IMR-90 (cell line): ENCODE results near the gene ATP13A1. TPM values are rescaled to one million over a fixed set of nuclear protein-coding genes. Genes with fewer than 3 reads are reported as not detected.
"Not testable (repeated sequence)": the region's sequence is repeated elsewhere in the genome, so short reads cannot be mapped to it uniquely, and the experiment has no call there.

Experiments used
- ATAC-seq: fragments of 200-7000 bp; cut with Tn5 transposase; 2 replicates; pipeline ENCODE4 v1.9.1; 2020; ENCODE audit warnings: low read depth, mild to moderate bottlenecking, moderate library complexity
- BruUV-seq: library from RNA; stranded (reverse); fragments of 400-500 nt; replicated peaks from 2 replicates; lab custom pipeline; 2021; lab: Mats Ljungman, UMichigan
- CTCF ChIA-PET: fragments of 300-600 bp; formaldehyde crosslinking; extraction: SDS; loops from one replicate; lab custom pipeline; 2021; ENCODE audit warnings: antibody characterized with exemption; lab: Yijun Ruan, JAX
- POLR2A ChIA-PET: fragments of 300-600 bp; sonication (Branson Sonifier 250); formaldehyde crosslinking; loops from one replicate; lab custom pipeline; 2022; ENCODE audit warnings: antibody characterized with exemption; ENCODE audit not compliant: unreplicated experiment; lab: Charles Lee
- DNase-seq: peaks from one replicate; pipeline ENCODE4 v3.0.0; 2013
- H2AFZ ChIP-seq: replicated peaks from 2 replicates; pipeline ENCODE3; 2013; ENCODE audit warnings: low read length, mild to moderate bottlenecking; ENCODE audit not compliant: poor library complexity
- H2AK5ac ChIP-seq: 2 replicates; pipeline ENCODE4 v1.6.1; 2013; ENCODE audit warnings: low read depth, low read length, inconsistent platforms
- H2AK9ac ChIP-seq: replicated peaks from 2 replicates; pipeline ENCODE3; 2013; ENCODE audit warnings: mild to moderate bottlenecking, low read depth, low read length, moderate library complexity; ENCODE audit not compliant: poor library complexity
- H2BK120ac ChIP-seq: 2 replicates; pipeline ENCODE4 v1.6.1; 2013; ENCODE audit warnings: low read depth, low read length, inconsistent platforms
- H2BK15ac ChIP-seq: 3 replicates; pipeline ENCODE4 v1.6.1; 2013; ENCODE audit warnings: low read depth, low read length, inconsistent platforms
- H2BK20ac ChIP-seq: 2 replicates; pipeline ENCODE4 v1.6.1; 2013; ENCODE audit warnings: low read depth, mild to moderate bottlenecking, inconsistent platforms, low read length, moderate library complexity
- H2BK5ac ChIP-seq: 2 replicates; pipeline ENCODE4 v1.6.1; 2013; ENCODE audit warnings: mild to moderate bottlenecking, low read depth, low read length, inconsistent platforms; ENCODE audit not compliant: poor library complexity, severe bottlenecking
- H3K14ac ChIP-seq: replicated peaks from 2 replicates; pipeline ENCODE4 v1.6.1; 2013; ENCODE audit warnings: low read depth, low read length, inconsistent platforms
- H3K18ac ChIP-seq: 2 replicates; pipeline ENCODE4 v1.6.1; 2013; ENCODE audit warnings: low read depth, low read length, control low read depth
- H3K23ac ChIP-seq: 2 replicates; pipeline ENCODE4 v1.6.1; 2013; ENCODE audit warnings: low read depth, low read length, inconsistent platforms
- H3K27ac ChIP-seq: 2 replicates; pipeline ENCODE4 v1.5.1; 2013; ENCODE audit warnings: mild to moderate bottlenecking, control low read depth, low read length; ENCODE audit not compliant: insufficient read depth
- H3K27me3 ChIP-seq: 2 replicates; pipeline ENCODE4 v1.6.1; 2013; ENCODE audit warnings: low read length; ENCODE audit not compliant: control insufficient read depth, insufficient read depth
- H3K36me3 ChIP-seq: 2 replicates; pipeline ENCODE4 v1.6.1; 2013; ENCODE audit warnings: low read length, mixed read lengths; ENCODE audit not compliant: control insufficient read depth, insufficient read depth
- H3K4ac ChIP-seq: 2 replicates; pipeline ENCODE4 v1.6.1; 2013; ENCODE audit warnings: low read depth, low read length, inconsistent platforms
- H3K4me1 ChIP-seq: 2 replicates; pipeline ENCODE4 v1.6.1; 2013; ENCODE audit warnings: low read length, mixed read lengths; ENCODE audit not compliant: control insufficient read depth, insufficient read depth
- H3K4me2 ChIP-seq: 2 replicates; pipeline ENCODE4 v1.6.1; 2013; ENCODE audit warnings: low read depth, mild to moderate bottlenecking, control low read depth, low read length, moderate library complexity
- H3K4me3 ChIP-seq: 2 replicates; pipeline ENCODE4 v1.5.1; 2013; ENCODE audit warnings: low read depth, mild to moderate bottlenecking, control low read depth, low read length, moderate library complexity; ENCODE audit not compliant: insufficient read depth
- H3K56ac ChIP-seq: 2 replicates; pipeline ENCODE4 v1.6.1; 2013; ENCODE audit warnings: low read length, inconsistent platforms; ENCODE audit not compliant: insufficient read depth; ENCODE audit errors: extremely low read depth
- H3K79me1 ChIP-seq, 2 experiments: 2 replicates each; pipeline ENCODE4 v1.6.1; 2013; ENCODE audit warnings: low read length in 2 of 2, inconsistent platforms in 1 of 2, low read depth in 1 of 2
- H3K9ac ChIP-seq: 2 replicates; pipeline ENCODE4 v1.6.1; 2013; ENCODE audit warnings: low read depth, low read length, control low read depth
- H3K9me1 ChIP-seq: 2 replicates; pipeline ENCODE4 v1.6.1; 2013; ENCODE audit warnings: low read length, inconsistent platforms; ENCODE audit not compliant: insufficient read depth
- H3K9me3 ChIP-seq: 2 replicates; pipeline ENCODE4 v1.6.1; 2013; ENCODE audit warnings: low read length; ENCODE audit not compliant: control insufficient read depth, insufficient read depth
- H4K20me1 ChIP-seq: 2 replicates; pipeline ENCODE4 v1.6.1; 2013; ENCODE audit warnings: low read length, inconsistent platforms; ENCODE audit not compliant: insufficient read depth
- H4K5ac ChIP-seq: 2 replicates; pipeline ENCODE4 v1.6.1; 2013; ENCODE audit warnings: mild to moderate bottlenecking, low read depth, low read length, control low read depth
- H4K8ac ChIP-seq, 2 experiments: 2 replicates each; pipeline ENCODE4 v1.6.1; 2013; ENCODE audit warnings: low read depth in 2 of 2, low read length in 2 of 2, control low read depth in 1 of 2, inconsistent platforms in 1 of 2
- H4K91ac ChIP-seq: 2 replicates; pipeline ENCODE4 v1.6.1; 2013; ENCODE audit warnings: low read depth, low read length, inconsistent platforms; ENCODE audit not compliant: insufficient read depth
- WGBS, 2 experiments: methylation state at CpG; one replicate each; pipeline versions ENCODE4 v1.1.5 to v1.1.7; 2013; ENCODE audit warnings: missing lambda C conversion rate in 2 of 2; ENCODE audit not compliant: insufficient read length in 1 of 2; ENCODE audit errors: extremely low coverage in 2 of 2; 5-methylcytosine and 5-hydroxymethylcytosine counted together
- dilution Hi-C: fragments of 300-500 bp; cut with HindIII; formaldehyde crosslinking; loops from one replicate; pipeline ENCODE4 v1.14.3; 2018; ENCODE audit warnings: low sequenced_read_pairs; ENCODE audit not compliant: unreplicated experiment
- in situ Hi-C: fragments of 300-500 bp; cut with MboI; formaldehyde crosslinking; loops from 3 replicates; pipeline ENCODE4 v1.14.3; 2019; ENCODE audit warnings: low sequenced_read_pairs, inconsistent platforms, mixed read lengths
- intact Hi-C: fragments of 100-400 bp; cut with micrococcal nuclease; formaldehyde crosslinking; loops from 2 replicates; pipeline ENCODE4 v1.10.0; 2022
- polyA plus RNA-seq, 3 experiments: library from polyadenylated mRNA; depleted of rRNA; stranded (reverse); fragments of >200 nt; gene quantifications; 2 replicates each; pipeline ENCODE4 v1.2.3, GENCODE V29; 2012; ENCODE audit warnings: low replicate concordance in 1 of 3
- total RNA-seq: library from RNA; depleted of rRNA; stranded (reverse); fragments of >200 nt; gene quantifications from 2 replicates; pipeline ENCODE4 v1.2.3, GENCODE V29; 2012

ATP13A1 gene
- total and polyA plus RNA-seq, 2 of the 4 experiments (the other 2 are of a cell fraction): 13.3 to 43.8 TPM

- H4K91ac ChIP-seq, in situ Hi-C loops, H3K4me1 ChIP-seq, H3K79me1 ChIP-seq, H3K27me3 ChIP-seq, H3K14ac ChIP-seq, intact Hi-C loops, H2BK20ac ChIP-seq, H4K5ac ChIP-seq, H3K36me3 ChIP-seq, H3K56ac ChIP-seq, POLR2A ChIA-PET, CTCF ChIA-PET, H2AFZ ChIP-seq, H3K9me1 ChIP-seq, H2BK120ac ChIP-seq, H3K9ac ChIP-seq, dilution Hi-C loops, H3K4me2 ChIP-seq, H3K4me3 ChIP-seq, H2BK15ac ChIP-seq, DNase-seq, H2BK5ac ChIP-seq, ATAC-seq, H3K23ac ChIP-seq, H3K4ac ChIP-seq, H2AK9ac ChIP-seq, H2AK5ac ChIP-seq, H3K18ac ChIP-seq, H3K27ac ChIP-seq, BruUV-seq, H4K20me1 ChIP-seq, H4K8ac ChIP-seq: not testable (repeated sequence)
- WGBS, 2 experiments: 85% methylated on average over 4 of the region's 15 CpGs; no CpG with 5 or more reads in 1 of the 2 experiments
- peaks cover 17% of the 10 kb centered on the region for H3K9me3 ChIP-seq
These were observed 22.6 kb upstream of the ATP13A1 start for GRCh38 chr19:19686119-19686518.
